HCT116 (cell line): ENCODE measurements around the gene SEPHS1. TPM values are rescaled to one million over a fixed set of nuclear protein-coding genes. Genes with fewer than 3 reads are reported as not detected.

ENCODE experiments used
- ATAC-seq: fragments of 200-7000 bp; cut with Tn5 transposase; 2 replicates; pipeline ENCODE4 v1.9.1; 2020; ENCODE audit warnings: mild to moderate bottlenecking, moderate library complexity
- BruUV-seq: library from RNA; stranded (reverse); fragments of 400-500 nt; replicated peaks from 2 replicates; lab custom pipeline; 2021; lab: Mats Ljungman, UMichigan
- CTCF ChIA-PET: fragments of 300-600 bp; sonication (Branson Sonifier 250); formaldehyde crosslinking; loops from one replicate; lab custom pipeline; 2021; ENCODE audit warnings: antibody characterized with exemption; lab: Charles Lee
- POLR2A ChIA-PET: fragments of 300-600, 350-600 bp; sonication (Branson Sonifier 250); formaldehyde crosslinking; loops from one replicate; lab custom pipeline; 2021; ENCODE audit warnings: antibody characterized with exemption; lab: Charles Lee
- RAD21 ChIA-PET, 2 experiments: fragments of 300-600 bp; sonication (Branson Sonifier 250); formaldehyde crosslinking; loops; one replicate each; lab custom pipeline; 2023; ENCODE audit warnings: low total read pairs in 2 of 2; ENCODE audit not compliant: uncharacterized antibody in 2 of 2, unreplicated experiment in 2 of 2, low non-redundant PET in 1 of 2; lab: Charles Lee
- DNase-seq: peaks from one replicate; pipeline ENCODE4 v3.0.0-alpha.2; 2010; ENCODE audit warnings: low read depth, low spot score
- H2AFZ ChIP-seq: fragments of 200-600 bp; shearing (Covaris generic), sonication (generic); 2 replicates; pipeline ENCODE4 v1.6.1; 2017; ENCODE audit warnings: low read depth, mixed run types, mixed read lengths, antibody characterized with exemption, low read length; ENCODE audit not compliant: poor library complexity, severe bottlenecking
- H3K27ac ChIP-seq: 2 replicates; pipeline ENCODE4 v1.5.1; 2012; ENCODE audit warnings: low read depth, low read length
- H3K27me3 ChIP-seq: fragments of 200-600 bp; sonication (generic); 2 replicates; pipeline ENCODE4 v1.6.1; 2016; ENCODE audit warnings: mixed run types, low read length, mixed read lengths; ENCODE audit not compliant: insufficient read depth
- H3K36me3 ChIP-seq, 2 experiments: fragments of 200-500 bp in 1 of 2; fragments of 200-600 bp in 1 of 2; sonication (Bioruptor generic) in 1 of 2; sonication (generic) in 1 of 2; 2 replicates each; pipeline versions ENCODE4 v1.5.1 to v1.6.1; 2014 to 2016; ENCODE audit warnings: low read length in 2 of 2, inconsistent platforms in 1 of 2, mixed read lengths in 1 of 2, mixed run types in 1 of 2; ENCODE audit not compliant: insufficient read depth in 2 of 2, control insufficient read depth in 1 of 2
- H3K4me1 ChIP-seq, 2 experiments: fragments of 200-600 bp in 1 of 2; sonication (generic) in 1 of 2; 2 replicates each; pipeline versions ENCODE4 v1.5.1 to v1.6.1; 2012 to 2017; ENCODE audit warnings: low read length in 2 of 2, inconsistent platforms in 1 of 2, mild to moderate bottlenecking in 1 of 2, mixed read lengths in 1 of 2, mixed run types in 1 of 2, moderate library complexity in 1 of 2; ENCODE audit not compliant: insufficient read depth in 2 of 2, control insufficient read depth in 1 of 2
- H3K4me2 ChIP-seq: fragments of 200-600 bp; sonication (generic); 2 replicates; pipeline ENCODE4 v1.6.1; 2017; ENCODE audit warnings: mixed run types, low read length, mixed read lengths
- H3K4me3 ChIP-seq, 2 experiments: fragments of 200-600 bp in 1 of 2; sonication (generic) in 1 of 2; replicated peaks in 1 of 2; 2 replicates each; pipeline ENCODE4 v1.5.1; 2011 to 2016; ENCODE audit warnings: low read length in 2 of 2, control low read depth in 1 of 2, low read depth in 1 of 2, mild to moderate bottlenecking in 1 of 2, mixed read lengths in 1 of 2, mixed run types in 1 of 2
- H3K79me2 ChIP-seq: fragments of 200-600 bp; sonication (generic); 2 replicates; pipeline ENCODE4 v1.6.1; 2017; ENCODE audit warnings: mild to moderate bottlenecking, mixed run types, low read length, moderate library complexity, mixed read lengths; ENCODE audit not compliant: insufficient read depth
- H3K9ac ChIP-seq: fragments of 200-600 bp; sonication (generic); 2 replicates; pipeline ENCODE4 v1.6.1; 2016; ENCODE audit warnings: low read length, mixed read lengths
- H3K9me2 ChIP-seq: fragments of 200-600 bp; sonication (generic), shearing (Covaris generic); 2 replicates; pipeline ENCODE4 v1.6.1; 2017; ENCODE audit warnings: mixed run types, mild to moderate bottlenecking, moderate library complexity; ENCODE audit not compliant: insufficient read depth
- H3K9me3 ChIP-seq, 2 experiments: fragments of 200-500 bp in 1 of 2; fragments of 200-600 bp in 1 of 2; sonication (Bioruptor generic) in 1 of 2; sonication (generic) in 1 of 2; 2 replicates each; pipeline ENCODE4 v1.6.1; 2014 to 2017; ENCODE audit warnings: low read length in 2 of 2, mixed read lengths in 2 of 2, inconsistent platforms in 1 of 2, low read depth in 1 of 2, mild to moderate bottlenecking in 1 of 2, mixed run types in 1 of 2, moderate library complexity in 1 of 2; ENCODE audit not compliant: control insufficient read depth in 1 of 2, insufficient read depth in 1 of 2
- H4K20me1 ChIP-seq: fragments of 200-600 bp; sonication (generic), shearing (Covaris generic); 2 replicates; pipeline ENCODE4 v1.6.1; 2017; ENCODE audit warnings: mixed run types, mild to moderate bottlenecking, moderate library complexity; ENCODE audit not compliant: insufficient read depth
- ATF3 ChIP-seq: IDR thresholded peaks from 2 replicates; pipeline ENCODE4 v1.6.1; 2012
- CBX3 ChIP-seq: IDR thresholded peaks from 2 replicates; pipeline ENCODE4 v1.6.1; 2012; ENCODE audit warnings: low read depth
- CEBPB ChIP-seq: IDR thresholded peaks from 2 replicates; pipeline ENCODE4 v1.6.1; 2012; ENCODE audit warnings: low read depth
- CTCF ChIP-seq, 3 experiments: fragments of 200-600 bp in 1 of 3; sonication (generic) in 1 of 3; IDR thresholded peaks in 2 of 3; conservative IDR thresholded peaks in 1 of 3; 2 replicates each; pipeline ENCODE4 v1.5.1; 2012 to 2017; ENCODE audit warnings: low read depth in 2 of 3, low read length in 2 of 3, antibody characterized with exemption in 1 of 3, borderline replicate concordance in 1 of 3, control low read depth in 1 of 3, mild to moderate bottlenecking in 1 of 3, mixed read lengths in 1 of 3, mixed run types in 1 of 3, moderate library complexity in 1 of 3; ENCODE audit not compliant: insufficient read depth in 1 of 3
- EGR1 ChIP-seq: IDR thresholded peaks from 2 replicates; pipeline ENCODE4 v1.6.1; 2012; ENCODE audit warnings: low read depth
- ELF1 ChIP-seq: IDR thresholded peaks from 2 replicates; pipeline ENCODE4 v1.6.1; 2012; ENCODE audit warnings: low read depth, borderline replicate concordance
- FOSL1 ChIP-seq: IDR thresholded peaks from 2 replicates; pipeline ENCODE4 v1.6.1; 2012; ENCODE audit warnings: low read depth
- JUND ChIP-seq: IDR thresholded peaks from 2 replicates; pipeline ENCODE4 v1.6.1; 2012
- MAX ChIP-seq: IDR thresholded peaks from 2 replicates; pipeline ENCODE4 v1.6.1; 2012
- POLR2A ChIP-seq: IDR thresholded peaks from 2 replicates; pipeline ENCODE4 v1.7.0; 2011; ENCODE audit warnings: borderline replicate concordance; ENCODE audit not compliant: insufficient read depth, insufficient read length; ENCODE audit errors: extremely low read depth
- POLR2AphosphoS5 ChIP-seq: IDR thresholded peaks from 2 replicates; pipeline ENCODE4 v1.6.1; 2011; ENCODE audit warnings: mild to moderate bottlenecking, low read depth, low read length, moderate library complexity
- REST ChIP-seq: IDR thresholded peaks from 2 replicates; pipeline ENCODE4 v1.6.1; 2012; ENCODE audit warnings: low read depth
- SP1 ChIP-seq: IDR thresholded peaks from 2 replicates; pipeline ENCODE4 v1.6.1; 2012; ENCODE audit warnings: low read depth
- YY1 ChIP-seq: IDR thresholded peaks from 2 replicates; pipeline ENCODE4 v1.6.1; 2011; ENCODE audit warnings: low read length, low read depth, moderate library complexity, mild to moderate bottlenecking; ENCODE audit not compliant: insufficient replicate concordance; ENCODE audit errors: extremely low read depth
- ZBTB33 ChIP-seq: IDR thresholded peaks from 2 replicates; pipeline ENCODE4 v1.6.1; 2011; ENCODE audit warnings: mild to moderate bottlenecking, low read length, moderate library complexity; ENCODE audit not compliant: insufficient replicate concordance; ENCODE audit errors: extremely low read depth
- ZFX ChIP-seq: fragments of 450-650 bp; IDR thresholded peaks from 2 replicates; pipeline ENCODE4 v1.6.1; 2017
- intact Hi-C: fragments of 100-400 bp; cut with micrococcal nuclease; formaldehyde crosslinking; loops from 2 replicates; pipeline ENCODE4 v1.10.0; 2022
- total RNA-seq: library from RNA; stranded (reverse); gene quantifications from one replicate; pipeline ENCODE4 v1.2.1, GENCODE V29; 2021; ENCODE audit not compliant: unreplicated experiment

Gene SEPHS1
- total RNA-seq, 1 experiment from 2014 or later, result 51.7 TPM

- no peaks in the 10 kb centered on the region for H3K9me3 ChIP-seq
- no peak overlapping the region for H3K27ac ChIP-seq
- no peaks in the 10 kb centered on the region for H4K20me1 ChIP-seq
- TF ChIP-seq ATF3 (no peak), YY1 (no peak), FOSL1 (no peak), CTCF (IDR thresholded peaks at IDR 0.05 in 2 of 3, conservative IDR thresholded peaks at IDR 0.05 in 1 of 3; ENCODE audit: borderline replicate concordance in 1 of 3, insufficient read depth in 1 of 3, low read depth in 2 of 3, low read length in 2 of 3) (no peak), ZFX (no peak), ZBTB33 (no peak), EGR1 (no peak), POLR2A (no peak), ELF1 (no peak), MAX (no peak), CEBPB (no peak), CBX3 (no peak), SP1 (no peak), JUND (no peak), REST (no peak), POLR2AphosphoS5 (no peak)
- TF ChIP-seq, all 23 proteins: peak for 0
- RAD21 ChIA-PET, result no interaction called here
- POLR2A ChIA-PET, result no interaction called here
- DNase-seq (no peak), ATAC-seq (no peak)
- CTCF ChIA-PET, result no interaction called here
- Histone ChIP-seq H3K9me2 (no peaks in the 10 kb centered on the region), H3K9ac (no peak overlapping the region), H3K27me3 (no peaks in the 10 kb centered on the region), H3K79me2 (peaks cover 25% of the 10 kb centered on the region), H3K36me3 (peaks cover 4 to 19% of the 10 kb centered on the region in 2 experiments; a peak in 3 of 4 replicates), H2AFZ (no peak overlapping the region), H3K4me1 (no peaks in the 10 kb centered on the region), H3K4me3 (no peak overlapping the region), H3K4me2 (no peak overlapping the region)
- intact Hi-C loops, result no loop called here
- no TSS peak for BruUV-seq
Observed at GRCh38 chr10:13337128-13337826, 10.8 kb downstream of the SEPHS1 start.
